ENCODE results near the gene TMEM39B.
"Not testable (repeated sequence)": the region's sequence is repeated elsewhere in the genome, so short reads cannot be mapped to it uniquely, and the experiment has no call there.

TMEM39B gene

GRCh38 chr1:32068957-32069588 lies 3.7 kb upstream of the TMEM39B start:
- DNase-seq (ENCODE audit: low read depth in 2 of 2) = no peak

DNA sequence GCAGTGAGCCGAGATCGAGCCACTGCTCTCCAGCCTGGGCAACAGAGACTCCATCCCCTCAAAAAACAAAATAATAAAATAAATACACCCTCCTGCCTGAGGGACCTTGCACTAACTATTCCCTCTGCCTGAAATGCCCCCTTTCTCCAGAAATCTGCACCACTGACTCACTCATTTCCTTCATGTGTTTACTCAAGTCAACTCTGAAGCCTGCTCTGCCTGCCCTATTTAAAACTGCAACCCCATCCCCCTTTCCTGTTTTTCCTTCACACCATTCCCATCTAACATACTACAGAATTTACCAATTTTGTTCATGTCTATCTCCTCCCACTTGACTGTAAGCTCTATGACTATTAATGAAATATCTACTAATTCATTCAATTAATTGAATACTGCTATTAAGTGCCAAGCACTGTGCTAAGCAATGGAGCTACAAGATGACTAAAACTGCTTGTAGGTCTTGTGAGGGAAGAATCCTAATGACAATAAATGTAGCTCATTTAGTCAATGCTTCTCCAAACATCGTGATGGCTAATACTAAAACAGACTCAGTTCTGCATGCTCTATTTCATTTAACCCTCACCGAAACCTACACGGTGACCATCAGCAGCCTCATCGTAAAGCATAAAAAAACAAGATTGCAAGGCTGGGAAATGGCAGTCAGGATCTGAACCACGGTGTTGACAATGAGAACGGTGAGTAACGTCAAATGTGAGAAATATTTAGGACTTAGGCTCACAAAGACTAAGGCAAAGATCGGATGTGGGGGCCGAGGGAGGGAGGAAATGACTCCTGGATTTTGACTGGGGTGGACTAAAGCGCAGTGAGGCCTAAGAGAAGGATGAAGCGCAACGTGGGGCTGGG lies 749 bp upstream of the TMEM39B start:
- DNase-seq (ENCODE audit: low read depth in 2 of 2) = no peak

GRCh38 chr1:32073299-32074229 lies 825 bp downstream of the TMEM39B start:
- no peak for DNase-seq (ENCODE audit: low read depth in 2 of 2)

- DNase-seq (ENCODE audit: low read depth in 2 of 2) = no peak
These were observed 2.1 kb downstream of the TMEM39B start for GRCh38 chr1:32074841-32075240.

DNA sequence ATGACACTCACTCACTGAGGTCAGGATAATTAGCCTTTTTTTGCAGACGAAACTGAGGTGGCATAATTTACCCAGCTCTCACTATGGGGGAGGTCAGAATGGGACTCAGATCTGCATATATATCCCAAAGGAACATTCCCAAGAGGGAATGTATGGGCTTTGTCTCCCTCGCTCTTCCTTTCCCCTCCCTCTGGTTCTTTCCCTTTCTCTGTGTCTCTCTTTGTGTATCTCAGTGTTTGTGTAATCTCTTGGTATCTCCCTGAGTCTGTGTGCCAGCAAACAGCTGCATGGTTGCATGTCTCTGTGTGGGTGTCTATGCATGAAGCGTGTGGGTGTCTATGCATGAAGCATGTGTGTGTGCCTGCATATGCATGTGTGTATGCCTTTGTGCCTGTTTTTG lies 4.7 kb downstream of the TMEM39B start:
- DNase-seq (ENCODE audit: low read depth in 2 of 2) = no peak

DNA sequence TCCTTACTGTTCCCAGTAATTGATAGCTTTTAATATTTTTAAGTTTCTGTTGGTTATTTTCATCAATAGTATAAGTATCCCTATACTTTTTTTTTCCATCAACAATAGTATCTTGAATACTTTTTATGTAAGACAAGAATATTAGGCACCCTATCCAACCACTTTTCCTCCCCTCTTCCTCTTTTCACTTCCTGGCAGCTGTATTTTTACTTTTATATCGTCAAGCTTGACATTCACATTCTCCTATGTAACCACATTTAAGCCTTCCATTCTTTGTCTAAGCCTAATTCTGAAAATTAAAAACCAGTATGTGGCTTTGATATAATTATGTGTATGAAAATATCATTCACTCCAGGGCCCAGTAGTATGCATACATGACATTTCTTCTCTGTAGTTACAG lies 9.3 kb downstream of the TMEM39B start:
- no peak for DNase-seq (ENCODE audit: low read depth in 2 of 2)

DNA sequence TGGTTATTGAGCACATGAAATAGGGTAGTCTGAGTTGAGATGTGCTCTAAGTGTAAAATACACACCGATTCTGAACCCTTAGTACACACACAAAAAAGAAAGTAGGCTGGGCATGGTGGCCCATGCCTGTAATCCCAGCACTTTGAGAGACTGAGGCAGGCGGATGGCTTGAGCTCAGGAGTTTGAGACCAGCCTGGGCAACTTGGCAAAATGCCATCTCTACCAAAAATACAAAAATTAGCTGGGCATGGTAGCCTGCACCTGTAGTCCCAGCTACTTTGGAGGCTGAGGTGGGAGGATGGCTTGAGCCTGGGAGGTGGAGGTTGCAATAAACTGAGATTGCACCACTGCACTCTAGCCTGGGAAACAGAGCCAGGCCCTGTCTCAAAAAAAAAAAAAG lies 13.6 kb downstream of the TMEM39B start:
- not testable (repeated sequence) for DNase-seq (ENCODE audit: low read depth in 2 of 2)

DNA sequence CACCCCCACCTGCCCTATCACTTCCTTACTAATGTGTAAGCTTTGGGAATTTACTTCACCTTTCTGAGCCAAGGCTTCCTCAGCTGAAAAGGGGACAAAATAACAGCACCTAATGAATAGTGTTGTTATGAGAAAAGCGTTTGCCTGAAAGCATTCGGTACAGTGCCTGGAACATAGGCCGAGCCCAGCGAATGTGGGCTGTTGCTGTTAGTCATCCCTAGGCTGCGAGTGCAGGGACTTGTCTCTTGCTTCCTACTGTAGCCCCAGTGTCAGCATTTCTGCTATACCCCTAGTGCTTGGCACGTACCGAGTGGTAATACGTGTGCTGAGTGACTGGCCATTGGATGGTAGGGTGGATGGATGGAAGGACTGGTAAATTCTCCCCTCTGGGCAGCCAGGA lies 18.4 kb downstream of the TMEM39B start:
- DNase-seq (ENCODE audit: low read depth in 2 of 2) = no peak

- DNase-seq (ENCODE audit: low read depth in 2 of 2) = no peak
These were observed 18.9 kb downstream of the TMEM39B start for GRCh38 chr1:32091591-32091990.

GRCh38 chr1:32094746-32095521 lies 22.2 kb downstream of the TMEM39B start:
- no peak for DNase-seq (ENCODE audit: low read depth in 2 of 2)

DNA sequence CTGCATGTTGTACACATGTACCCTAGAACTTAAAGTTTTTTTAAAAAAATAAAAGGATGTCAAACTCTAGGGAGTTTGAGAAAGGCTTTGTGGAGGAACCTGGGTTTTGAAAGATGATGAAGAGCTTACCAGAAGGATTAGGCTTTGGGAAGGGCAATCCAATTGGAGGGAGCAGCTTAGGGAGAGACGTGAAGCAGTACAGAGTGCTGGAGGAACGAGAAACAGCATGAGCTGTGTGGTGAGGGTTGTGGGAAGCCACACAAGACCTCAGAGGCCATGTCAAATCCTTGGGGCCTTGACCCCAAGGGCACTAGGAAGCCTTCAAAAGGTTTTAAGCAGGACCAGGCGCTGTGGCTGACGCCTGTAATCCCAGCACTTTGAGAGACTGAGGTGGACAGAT lies 26.7 kb downstream of the TMEM39B start:
- DNase-seq (ENCODE audit: low read depth in 2 of 2) = no peak

DNA sequence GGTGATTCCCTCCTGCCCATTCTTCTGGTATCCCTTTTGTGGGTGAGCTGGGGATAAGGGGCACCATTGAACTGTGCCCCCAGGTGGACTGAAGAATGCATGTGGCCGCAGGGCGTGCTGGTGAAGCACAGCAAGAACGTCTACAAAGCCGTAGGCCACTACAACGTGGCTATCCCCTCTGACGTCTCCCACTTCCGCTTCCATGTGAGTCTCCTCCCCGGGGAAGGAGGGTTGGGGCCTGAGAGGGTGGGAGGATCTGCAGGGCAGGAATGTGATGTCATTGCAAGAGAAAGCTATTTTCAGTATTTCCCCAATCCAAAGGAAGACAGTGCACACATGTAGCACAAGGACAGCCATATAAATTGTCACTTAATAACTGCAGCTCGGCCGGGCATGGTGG lies 27.6 kb downstream of the TMEM39B start:
- DNase-seq (ENCODE audit: low read depth in 2 of 2) = no peak

- DNase-seq (ENCODE audit: low read depth in 2 of 2) = no peak
These were observed 28.3 kb downstream of the TMEM39B start for GRCh38 chr1:32100807-32101708.

GRCh38 chr1:32104127-32104526 lies 31.4 kb downstream of the TMEM39B start:
- no peak for DNase-seq (ENCODE audit: low read depth in 2 of 2)

GRCh38 chr1:32105338-32105737 lies 32.6 kb downstream of the TMEM39B start:
- no peak for DNase-seq (ENCODE audit: low read depth in 2 of 2)

- DNase-seq (ENCODE audit: low read depth in 2 of 2) = no peak
These were observed 34.0 kb downstream of the TMEM39B start for GRCh38 chr1:32106663-32107275.

DNA sequence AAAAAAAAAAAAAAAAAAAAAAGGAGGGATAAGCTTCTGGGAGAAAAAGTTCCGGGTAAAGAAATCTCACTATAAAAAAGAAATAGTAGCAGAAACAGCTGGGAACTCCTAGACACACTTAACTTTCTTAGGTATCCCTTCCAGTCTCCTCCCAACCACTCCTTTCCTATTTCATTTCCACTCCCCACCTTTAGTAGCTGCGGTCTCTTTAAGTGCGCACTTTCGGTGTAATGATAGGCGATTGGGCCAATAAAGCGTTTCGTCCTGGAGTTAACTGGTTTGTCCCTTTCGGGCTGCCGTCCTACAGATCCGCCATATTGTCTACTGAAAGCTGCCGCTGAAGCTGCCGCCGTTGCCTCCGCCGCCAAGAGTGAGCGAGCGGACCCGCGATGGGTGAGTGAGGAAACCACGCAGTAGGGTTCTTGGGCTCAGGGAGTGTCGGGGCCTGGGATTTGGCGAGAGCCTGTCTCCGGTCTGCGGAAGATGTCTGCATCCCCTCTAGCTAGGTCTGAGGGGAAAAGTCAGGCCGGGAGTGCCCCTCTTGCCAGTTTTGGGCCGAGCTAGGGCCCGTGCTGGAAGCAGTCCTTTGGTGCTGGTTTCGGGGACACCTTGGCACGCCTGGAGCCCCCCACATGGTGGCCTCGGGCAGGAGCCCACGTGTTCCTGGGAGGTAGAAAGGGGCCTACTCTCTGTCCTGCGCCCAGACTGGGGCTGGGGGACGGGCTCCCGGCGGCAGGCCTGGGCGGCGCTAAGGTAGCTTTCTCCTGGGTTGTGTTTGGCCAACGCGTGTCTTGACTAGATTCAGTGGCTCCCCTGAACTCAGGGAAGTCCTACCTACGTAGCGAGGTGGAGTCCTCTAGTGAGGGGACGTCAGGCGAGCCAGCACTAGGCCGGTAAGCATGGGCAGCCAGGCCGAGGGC lies 35.3 kb downstream of the TMEM39B start, which contains the start of gene KPNA6:
KPNA6 (plus strand) TSS at position 315 of the 920 bp plus-strand sequence; CDS start at position 390, 75 bp downstream.
- DNase-seq (ENCODE audit: low read depth in 2 of 2) = peak; percentile 72 to 81

DNA sequence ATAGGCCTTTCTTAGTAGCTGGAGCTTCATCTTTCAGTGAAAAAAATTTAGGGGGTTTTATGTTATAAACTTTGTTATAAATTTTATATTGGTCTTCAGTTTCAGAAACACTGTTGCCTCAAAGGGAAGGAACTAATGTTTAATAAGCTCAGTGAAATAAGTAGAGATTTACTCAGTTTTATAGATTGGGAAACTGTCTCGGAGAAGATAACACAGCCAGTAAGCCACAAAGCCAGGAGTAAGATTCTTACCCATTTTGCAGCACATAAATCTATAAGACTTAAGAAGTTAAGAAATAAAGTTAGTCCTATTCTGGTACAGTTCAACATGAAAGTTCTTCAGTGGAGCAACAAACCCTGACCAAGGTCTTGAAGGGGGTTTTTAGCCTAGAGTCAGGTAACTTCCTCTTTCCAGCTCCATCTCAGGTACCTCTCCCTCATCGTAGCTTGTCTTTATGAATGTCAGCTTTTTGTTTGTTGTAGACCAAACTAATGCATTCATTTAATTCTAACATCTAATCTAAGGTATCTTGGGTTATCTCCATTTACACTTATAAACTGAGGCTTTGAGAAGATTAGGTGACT lies 38.4 kb downstream of the TMEM39B start:
- DNase-seq (ENCODE audit: low read depth in 2 of 2) = no peak
